A673 (cell line): ENCODE results near the gene WDR59. TPM values are rescaled to one million over a fixed set of nuclear protein-coding genes. Genes with fewer than 3 reads are reported as not detected.

ENCODE experiments used
- BruUV-seq: library from RNA; stranded (reverse); fragments of 400-500 nt; replicated peaks from 2 replicates; lab custom pipeline; 2021; lab: Mats Ljungman, UMichigan
- CTCF ChIA-PET: fragments of 300-600 bp; sonication (Branson Sonifier 250); formaldehyde crosslinking; loops from one replicate; lab custom pipeline; 2022; ENCODE audit warnings: antibody characterized with exemption; lab: Charles Lee
- POLR2A ChIA-PET: fragments of 300-600 bp; sonication (Branson Sonifier 250); formaldehyde crosslinking; loops from one replicate; lab custom pipeline; 2022; ENCODE audit warnings: antibody characterized with exemption; ENCODE audit not compliant: low non-redundant PET; lab: Charles Lee
- DNase-seq: peaks from one replicate; pipeline ENCODE4 v3.0.0-alpha.2; 2015; ENCODE audit warnings: low spot score
- H3K27ac ChIP-seq: fragments of 200-600 bp; sonication (generic); 2 replicates; pipeline ENCODE4 v1.5.1; 2016; ENCODE audit warnings: mixed run types, low read depth, mild to moderate bottlenecking, mixed read lengths, antibody characterized with exemption, low read length; ENCODE audit not compliant: poor library complexity, severe bottlenecking
- H3K27me3 ChIP-seq: fragments of 200-600 bp; sonication (generic); replicated peaks from 2 replicates; pipeline ENCODE4 v1.6.1; 2017; ENCODE audit warnings: mixed run types, low read depth, mild to moderate bottlenecking, mixed read lengths, antibody characterized with exemption, low read length; ENCODE audit not compliant: insufficient read depth, poor library complexity
- H3K36me3 ChIP-seq: fragments of 200-600 bp; sonication (generic); 2 replicates; pipeline ENCODE4 v1.6.1; 2016; ENCODE audit warnings: mixed run types, mild to moderate bottlenecking, mixed read lengths, antibody characterized with exemption, low read length; ENCODE audit not compliant: insufficient read depth, poor library complexity, severe bottlenecking
- H3K4me1 ChIP-seq: fragments of 200-600 bp; sonication (generic); 2 replicates; pipeline ENCODE4 v1.6.1; 2017; ENCODE audit warnings: mixed run types, mild to moderate bottlenecking, mixed read lengths, antibody characterized with exemption, low read length; ENCODE audit not compliant: insufficient read depth, poor library complexity, severe bottlenecking
- H3K4me3 ChIP-seq: fragments of 200-600 bp; sonication (generic); 2 replicates; pipeline ENCODE4 v1.5.1; 2016; ENCODE audit warnings: low read depth, mixed run types, mild to moderate bottlenecking, mixed read lengths, low read length; ENCODE audit not compliant: poor library complexity, severe bottlenecking
- H3K9me3 ChIP-seq: fragments of 200-600 bp; sonication (generic); 2 replicates; pipeline ENCODE4 v1.6.1; 2016; ENCODE audit warnings: mixed run types, low read depth, mild to moderate bottlenecking, mixed read lengths, antibody characterized with exemption, low read length; ENCODE audit not compliant: poor library complexity, severe bottlenecking
- CTCF ChIP-seq: fragments of 300-800, 200-600 bp; sonication (generic); conservative IDR thresholded peaks from 2 replicates; pipeline ENCODE4 v1.5.1; 2017; ENCODE audit warnings: low read depth, mild to moderate bottlenecking, antibody characterized with exemption, low read length, moderate library complexity, mixed read lengths
- EZH2 ChIP-seq: fragments of 200-600 bp; sonication (generic); IDR thresholded peaks from 2 replicates; pipeline ENCODE4 v1.6.1; 2017; ENCODE audit warnings: borderline replicate concordance, low read depth, mild to moderate bottlenecking, mixed read lengths, antibody characterized with exemption, low read length; ENCODE audit not compliant: poor library complexity, severe bottlenecking
- intact Hi-C: fragments of 100-400 bp; cut with micrococcal nuclease; formaldehyde crosslinking; loops from one replicate; pipeline ENCODE4 v1.10.0; 2022; ENCODE audit not compliant: unreplicated experiment
- total RNA-seq: library from RNA; stranded (reverse); gene quantifications from 2 replicates; pipeline ENCODE4 v1.2.3, GENCODE V29; 2021

The WDR59 gene
- total RNA-seq, 1 experiment from 2014 or later, result 51.4 TPM

- no peaks in the 10 kb centered on the region for H3K4me1 ChIP-seq
- H3K4me3 ChIP-seq, result no peak overlapping the region
- TF ChIP-seq EZH2 (no peak), CTCF (no peak)
- no peaks in the 10 kb centered on the region for H3K9me3 ChIP-seq
- no peak for DNase-seq
- ChIA-PET CTCF (no interaction called here), POLR2A (no interaction called here)
- intact Hi-C loops, result no loop called here
- H3K27me3 ChIP-seq, result no peaks in the 10 kb centered on the region
- no TSS peak for BruUV-seq
- H3K36me3 ChIP-seq, result peaks cover 2% of the 10 kb centered on the region
- no peak overlapping the region for H3K27ac ChIP-seq
These were observed 107.2 kb downstream of the WDR59 start for GRCh38 chr16:74877706-74878105.

GRCh38 chr16:74874912-74875546 is 109.9 kb downstream of the WDR59 start:
- BruUV-seq, result no TSS peak
- ChIA-PET POLR2A (no interaction called here), CTCF (no interaction called here)
- Histone ChIP-seq H3K36me3 (peaks cover 6% of the 10 kb centered on the region), H3K9me3 (no peaks in the 10 kb centered on the region), H3K27ac (no peak overlapping the region), H3K4me3 (no peak overlapping the region), H3K4me1 (no peaks in the 10 kb centered on the region), H3K27me3 (no peaks in the 10 kb centered on the region)
- TF ChIP-seq CTCF (no peak), EZH2 (no peak)
- intact Hi-C loops, result no loop called here
- DNase-seq, result no peak

- no peak overlapping the region for H3K27ac ChIP-seq
- intact Hi-C loops, result no loop called here
- no TSS peak for BruUV-seq
- H3K36me3 ChIP-seq, result peaks cover 6% of the 10 kb centered on the region
- H3K27me3 ChIP-seq, result no peaks in the 10 kb centered on the region
- no peaks in the 10 kb centered on the region for H3K4me1 ChIP-seq
- TF ChIP-seq EZH2, result no peak
- TF ChIP-seq CTCF, result no peak
- H3K9me3 ChIP-seq, result no peaks in the 10 kb centered on the region
- POLR2A ChIA-PET, result no interaction called here
- no peak for DNase-seq
- no peak overlapping the region for H3K4me3 ChIP-seq
- CTCF ChIA-PET, result no interaction called here
These were observed 110.8 kb downstream of the WDR59 start for GRCh38 chr16:74874123-74874522.
